NAMALWA (cell line): ENCODE measurements around the gene ERVMER34-1.
A peak's percentile ranks its signal among the peaks of the same experiment; 100 is the strongest.

Experiments used
- DNase-seq: peaks from one replicate; pipeline ENCODE4 v3.0.0-alpha.2; 2015; ENCODE audit warnings: low spot score

Gene ERVMER34-1

DNA sequence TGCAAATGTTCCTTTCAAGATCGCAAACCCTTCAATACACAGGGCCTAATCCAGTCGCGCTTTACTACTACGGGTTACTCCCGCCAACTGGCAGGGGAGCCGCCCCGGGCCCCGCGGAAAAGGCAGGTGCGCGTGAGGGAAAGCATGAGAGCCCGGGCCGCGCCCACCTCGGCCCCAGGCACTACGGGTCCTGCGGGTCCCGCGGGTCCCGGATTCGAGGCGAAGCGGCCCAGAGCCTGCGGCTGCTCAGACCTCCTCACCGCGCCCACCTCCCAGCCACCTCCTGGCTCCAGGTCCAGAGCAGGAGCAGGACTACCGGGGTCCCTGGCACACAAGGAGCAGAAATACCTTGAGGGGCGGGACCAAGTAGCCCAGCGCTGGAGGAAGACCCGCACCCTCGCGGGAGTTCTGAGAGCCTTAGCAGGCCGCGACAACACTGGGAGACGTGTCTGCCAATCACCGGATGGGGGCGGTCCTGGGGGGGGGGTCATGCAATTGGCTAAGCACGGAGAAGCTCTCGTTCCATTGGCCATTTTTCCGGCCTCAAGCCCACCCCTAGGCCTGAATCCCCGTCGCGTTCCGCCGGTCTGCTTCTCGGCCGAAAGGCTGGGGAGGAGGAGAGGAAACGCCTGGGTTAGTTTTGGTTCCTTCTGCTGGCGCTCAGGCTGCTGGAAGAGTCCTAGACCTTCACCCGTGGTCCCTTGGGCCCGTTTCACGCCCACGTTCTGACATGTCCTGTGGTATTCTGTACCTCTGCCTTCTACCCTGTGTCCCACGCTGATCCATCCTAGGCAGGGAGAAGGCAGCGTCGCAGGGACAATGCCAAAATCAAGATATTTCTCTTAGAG lies 29.0 kb downstream of the ERVMER34-1 start:
- DNase-seq, result peak; percentile 97

DNA sequence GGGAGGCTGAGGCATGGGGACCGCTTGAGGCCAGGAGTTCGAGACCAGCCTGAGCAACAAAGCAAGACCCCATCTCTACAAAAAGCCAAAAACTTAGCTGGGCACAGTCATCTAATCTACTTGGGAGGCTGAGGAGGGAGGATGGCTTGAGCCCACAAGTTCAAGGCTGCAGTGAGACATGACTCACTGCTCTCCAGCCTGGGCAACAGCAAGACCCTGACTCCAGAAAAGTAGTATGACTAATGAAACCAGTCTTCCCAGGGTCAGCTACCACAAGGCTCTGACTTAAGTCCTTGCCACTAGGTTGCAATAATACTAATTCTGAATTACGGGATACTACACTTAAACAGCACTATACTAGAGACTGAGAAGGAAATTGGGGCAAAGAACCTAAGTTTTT lies 33.1 kb downstream of the ERVMER34-1 start:
- DNase-seq, result no peak

DNA sequence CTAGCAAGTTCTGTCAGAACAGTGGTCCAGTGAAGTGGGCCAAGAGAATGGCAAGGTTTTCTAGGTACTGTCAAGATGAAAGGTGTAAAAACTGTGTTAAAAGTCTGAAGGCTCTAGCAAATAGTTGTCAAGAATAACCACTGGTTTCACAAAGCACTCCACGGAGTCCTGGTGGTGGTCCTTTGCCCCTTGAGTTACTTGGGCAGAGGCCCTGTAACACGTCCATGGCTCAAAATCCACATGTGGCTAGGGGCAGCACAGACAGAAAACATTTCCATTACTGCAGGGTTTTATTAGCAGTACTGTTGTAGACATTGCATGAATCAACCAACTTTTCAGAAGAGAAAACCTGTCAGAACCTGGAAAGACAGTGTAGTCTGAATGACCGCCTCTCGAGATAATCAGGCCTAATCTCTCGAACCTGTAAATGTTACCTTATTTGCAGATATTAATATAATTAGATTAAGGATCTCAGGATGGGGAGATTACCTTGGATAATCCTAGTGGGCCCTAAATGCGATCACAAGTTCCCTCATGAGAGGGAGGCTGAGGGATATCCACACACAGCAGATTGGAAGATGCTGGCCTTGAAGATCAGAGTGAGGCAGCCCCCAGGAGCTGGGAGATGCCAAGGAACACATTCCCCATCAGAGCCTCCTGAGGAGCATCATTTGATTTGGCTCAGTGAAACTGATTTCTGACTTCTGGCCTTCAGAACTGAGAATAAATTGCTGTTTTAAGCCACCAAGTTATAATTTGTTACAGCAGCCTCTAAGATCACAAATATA lies 34.7 kb downstream of the ERVMER34-1 start:
- DNase-seq, result no peak

DNA sequence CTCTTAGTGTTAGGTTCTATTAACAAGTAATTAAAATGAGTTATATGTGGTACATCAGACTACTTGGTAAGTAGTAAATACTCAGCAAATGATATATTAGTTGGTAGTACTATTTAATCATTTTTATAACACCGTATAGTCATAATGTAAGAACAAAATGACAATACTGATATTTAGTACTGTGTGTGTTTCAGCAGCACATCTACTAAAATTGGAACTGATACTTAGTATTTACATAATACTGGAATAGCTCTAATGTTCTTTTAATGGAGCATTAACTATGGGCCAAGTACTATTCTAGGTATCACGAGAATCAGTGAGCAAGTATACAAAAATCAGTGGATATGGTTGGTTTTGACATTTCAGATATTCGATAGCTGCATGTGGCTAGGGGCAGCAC lies 35.3 kb downstream of the ERVMER34-1 start:
- no peak for DNase-seq

DNA sequence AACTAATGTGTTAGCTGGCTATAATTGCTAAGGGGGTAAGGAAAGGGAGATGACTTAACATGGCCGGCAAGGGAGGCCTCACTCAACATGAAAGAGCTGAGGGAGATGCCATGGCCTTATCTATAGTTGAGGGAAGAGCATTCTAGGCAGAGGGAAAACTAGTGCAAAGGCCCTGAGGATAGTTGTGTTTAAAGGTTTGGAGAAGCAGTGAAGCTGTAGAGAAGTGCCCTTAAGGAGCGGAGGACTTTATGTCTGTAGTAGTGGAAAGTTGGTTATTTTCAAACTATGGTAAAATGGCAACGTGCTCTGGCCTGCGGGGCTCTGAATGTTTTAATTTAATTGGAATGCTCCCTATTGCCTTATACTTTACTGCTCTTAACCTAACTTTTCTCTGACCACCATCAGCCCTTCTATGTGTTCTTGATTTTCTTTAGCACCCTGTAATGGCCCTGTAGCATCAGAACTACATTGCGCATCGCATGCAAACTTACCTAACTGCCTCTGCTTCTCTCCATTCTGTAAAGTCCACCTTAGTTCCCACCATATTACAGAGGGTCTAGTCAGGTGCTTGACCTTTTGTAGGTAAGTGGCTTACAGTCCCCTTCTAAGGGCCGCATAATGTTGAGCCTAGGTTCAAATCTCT lies 35.8 kb downstream of the ERVMER34-1 start:
- DNase-seq, result no peak

DNA sequence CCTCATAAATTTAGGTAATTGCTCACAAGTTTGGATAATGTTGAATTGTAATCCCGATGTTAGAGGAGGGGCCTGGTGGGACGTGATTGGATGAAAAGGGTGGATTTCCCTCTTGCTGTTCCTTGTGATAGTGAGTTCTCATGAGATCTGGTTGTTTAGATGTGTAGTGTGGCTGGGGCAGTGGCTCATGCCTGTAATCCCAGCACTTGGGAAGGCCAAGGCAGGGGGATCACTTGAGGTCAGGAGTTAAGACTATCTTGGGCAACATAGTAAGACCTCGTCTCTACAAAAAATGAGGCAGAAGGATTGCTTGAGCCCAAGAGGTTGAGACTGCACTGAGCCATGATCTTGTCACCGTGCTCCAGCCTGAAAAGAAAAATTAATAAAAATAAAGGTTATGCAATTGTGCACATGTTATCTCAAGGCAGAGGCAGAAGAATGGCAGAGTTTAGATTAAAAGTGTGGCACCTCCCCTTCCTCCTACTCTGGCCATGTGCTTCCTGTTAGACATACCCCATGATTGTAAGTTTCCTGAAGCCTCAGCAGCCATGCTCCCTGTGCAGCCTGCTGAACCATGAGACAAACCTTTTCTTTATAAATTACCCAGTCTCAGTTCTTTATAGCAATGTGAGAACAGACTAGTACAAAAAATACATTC lies 36.5 kb downstream of the ERVMER34-1 start:
- no peak for DNase-seq

DNA sequence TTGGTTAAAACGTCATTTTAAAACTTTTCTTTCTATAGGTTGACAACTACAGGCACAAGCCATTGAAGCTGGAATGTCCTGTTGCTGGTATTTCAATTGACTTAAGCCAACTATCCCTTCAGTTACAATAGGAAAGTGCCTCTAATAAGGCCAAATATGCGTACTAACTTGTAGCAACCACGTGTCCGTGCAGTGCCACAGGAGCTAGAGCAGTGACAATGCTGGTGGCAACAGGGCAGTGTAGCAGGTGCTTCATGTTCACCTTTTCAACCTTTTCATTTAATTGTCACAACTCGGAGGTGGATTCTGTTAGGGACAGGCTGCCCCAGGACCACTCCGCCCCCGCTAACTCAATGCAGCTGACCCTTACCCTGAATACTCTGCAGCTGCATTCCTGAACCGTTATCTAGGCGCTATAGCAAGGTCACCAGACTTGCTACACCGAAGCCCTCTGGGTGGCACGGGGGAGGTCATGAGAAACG lies 37.7 kb downstream of the ERVMER34-1 start:
- no peak for DNase-seq

DNA sequence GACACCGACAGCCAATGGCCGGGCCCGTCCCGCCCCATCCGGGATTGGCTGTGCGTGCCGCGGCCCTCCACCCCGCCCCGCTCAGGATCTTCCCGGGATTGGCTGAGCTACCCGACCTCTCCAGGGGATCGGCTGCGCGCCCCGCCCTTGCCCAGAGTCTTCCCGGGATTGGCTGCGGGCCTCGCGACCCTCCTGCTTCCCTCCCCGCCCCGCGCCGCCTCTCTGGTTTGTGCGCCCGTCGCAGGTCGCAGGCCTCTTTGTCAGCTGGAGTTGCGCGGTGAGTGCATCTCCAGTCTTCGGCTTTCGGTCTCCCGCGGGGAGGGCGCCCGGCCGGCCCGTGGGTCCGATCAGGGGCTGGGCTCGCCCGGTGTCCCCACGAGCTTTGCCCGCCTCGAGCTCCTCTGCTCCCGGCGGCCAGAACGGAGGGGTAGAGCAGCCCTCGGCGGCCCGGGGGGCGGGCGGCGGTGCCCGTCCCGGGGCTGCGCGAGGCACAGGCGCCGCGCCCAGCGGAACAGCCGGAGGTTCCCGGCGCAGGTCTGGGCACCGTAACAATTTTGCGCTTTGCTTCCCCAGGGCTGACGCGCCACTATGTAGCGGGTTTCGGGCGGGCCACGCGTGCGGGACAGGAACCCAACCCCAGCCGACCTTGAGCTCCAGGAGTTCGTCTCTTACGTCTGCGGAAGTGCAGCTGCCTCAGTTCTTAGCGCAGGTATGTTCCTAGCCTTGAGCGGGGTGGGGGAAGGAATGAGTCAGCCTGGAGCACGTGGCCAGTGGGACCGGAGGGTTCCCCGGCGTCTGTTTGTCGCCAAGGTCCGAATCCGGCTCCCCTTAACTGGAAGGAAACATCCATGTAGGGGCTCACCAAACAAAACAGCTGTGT lies 38.7 kb downstream of the ERVMER34-1 start:
- peak; percentile 96 for DNase-seq

DNA sequence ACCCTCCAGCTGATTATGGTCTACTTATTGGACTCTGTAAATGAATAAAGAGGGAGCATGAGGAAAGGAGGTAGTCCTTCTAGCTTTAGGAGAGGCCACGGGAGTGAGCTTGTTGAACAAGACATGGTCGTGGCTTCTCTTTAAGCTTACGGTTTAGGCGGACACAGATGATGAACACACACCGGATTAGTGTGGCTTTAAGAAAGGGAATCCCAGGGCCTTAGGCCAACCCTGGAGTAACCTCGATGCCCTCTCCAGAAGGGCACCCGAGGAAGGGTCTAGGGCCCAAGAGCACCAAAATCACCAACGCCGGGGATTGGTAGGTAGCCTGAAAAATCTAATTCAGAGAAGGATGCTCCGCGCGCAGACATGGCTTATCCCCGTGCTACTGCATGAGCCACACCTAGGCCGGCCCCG lies 39.4 kb downstream of the ERVMER34-1 start:
- no peak for DNase-seq

DNA sequence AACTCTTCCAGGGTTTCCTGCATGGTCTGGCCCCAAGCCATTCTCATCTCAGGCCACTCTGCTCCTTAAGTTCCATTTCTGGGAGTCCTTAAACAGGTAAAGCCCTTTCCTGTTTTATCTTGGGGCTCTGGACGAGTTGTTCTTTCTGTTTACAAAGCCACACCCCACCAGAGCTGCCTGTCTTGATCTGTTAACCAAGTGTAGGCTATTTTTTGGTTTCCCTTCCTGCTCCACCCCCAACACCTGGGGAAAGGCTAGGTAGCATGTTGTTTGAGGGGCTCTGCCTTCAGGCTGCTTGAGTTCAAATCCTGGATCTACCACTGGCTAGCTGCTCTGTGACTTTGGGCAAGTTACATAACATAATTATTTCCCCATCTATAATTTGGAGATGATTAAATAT lies 40.0 kb downstream of the ERVMER34-1 start:
- no peak for DNase-seq

DNA sequence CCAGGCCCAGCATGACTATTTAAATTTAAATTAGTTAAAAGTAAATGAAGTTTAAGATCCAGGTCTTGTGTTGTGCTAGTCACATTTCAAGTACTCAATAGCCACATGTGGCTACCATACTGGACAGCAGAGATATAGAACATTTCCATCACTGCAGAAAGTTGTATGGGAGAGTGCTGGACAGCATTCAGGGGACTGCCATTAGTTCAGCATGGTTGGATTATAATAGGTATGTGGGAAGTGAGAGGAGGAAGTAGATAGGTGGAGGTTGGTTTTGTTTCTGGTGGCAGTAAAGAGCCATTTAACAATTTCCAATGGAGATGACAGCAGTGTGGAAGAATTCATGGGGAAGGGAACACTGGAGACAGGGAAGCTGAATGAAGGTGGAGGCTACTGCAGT lies 42.1 kb downstream of the ERVMER34-1 start:
- DNase-seq, result no peak

DNA sequence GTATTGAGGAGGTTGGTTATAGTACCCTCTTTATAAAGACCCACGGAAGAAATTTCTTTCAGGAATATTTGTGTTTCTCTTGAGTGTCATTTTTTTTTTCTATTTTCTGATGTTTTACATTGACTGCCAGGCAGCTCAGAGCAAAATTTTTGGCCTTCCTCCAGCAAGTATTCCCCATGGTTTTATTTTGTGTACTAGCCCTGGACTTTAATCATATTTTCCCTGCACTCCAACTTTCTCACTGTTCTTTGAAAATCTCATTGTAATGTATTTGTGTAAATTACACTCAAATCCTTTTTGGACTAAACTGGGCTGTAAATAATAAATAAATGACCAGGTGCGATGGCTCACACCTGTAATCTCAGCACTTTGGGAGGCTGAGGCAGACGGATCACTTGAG lies 46.6 kb downstream of the ERVMER34-1 start:
- DNase-seq, result no peak

DNA sequence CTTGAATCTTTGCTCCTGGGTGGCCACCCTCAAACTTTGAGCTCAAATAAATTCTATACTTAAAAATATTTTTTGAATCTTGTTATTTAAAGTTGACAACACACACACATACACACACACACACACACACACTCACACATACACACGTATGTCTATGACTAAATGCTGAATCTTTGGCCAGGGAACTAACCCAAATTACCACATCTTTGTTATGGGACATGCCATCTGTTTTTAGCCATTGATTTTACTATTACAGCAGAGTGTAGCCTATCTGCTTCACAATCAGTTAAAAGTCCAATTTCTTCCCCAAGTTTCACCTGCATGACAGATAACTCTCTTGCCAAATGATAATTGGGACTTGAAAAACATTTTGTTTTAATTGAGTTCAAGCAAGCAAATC lies 47.1 kb downstream of the ERVMER34-1 start:
- no peak for DNase-seq

DNA sequence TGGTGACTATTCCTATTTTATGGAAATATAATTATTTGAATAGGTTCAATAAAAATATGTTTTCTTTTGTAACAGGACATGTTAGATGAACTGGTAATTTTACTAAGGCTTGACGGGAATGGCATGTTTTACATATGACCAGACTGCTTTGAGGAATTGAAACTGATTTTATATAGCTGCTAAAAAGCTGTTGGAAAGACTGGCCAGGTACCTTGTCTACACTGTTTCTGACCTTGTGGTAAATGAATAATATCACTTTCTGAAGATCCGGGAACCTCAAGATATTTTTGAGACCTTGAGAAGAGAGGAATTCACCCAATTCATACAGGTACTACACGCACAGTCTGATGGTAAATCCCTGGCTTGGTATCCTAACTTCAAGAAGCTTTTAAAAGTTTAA lies 50.0 kb downstream of the ERVMER34-1 start:
- DNase-seq, result peak; percentile 49

DNA sequence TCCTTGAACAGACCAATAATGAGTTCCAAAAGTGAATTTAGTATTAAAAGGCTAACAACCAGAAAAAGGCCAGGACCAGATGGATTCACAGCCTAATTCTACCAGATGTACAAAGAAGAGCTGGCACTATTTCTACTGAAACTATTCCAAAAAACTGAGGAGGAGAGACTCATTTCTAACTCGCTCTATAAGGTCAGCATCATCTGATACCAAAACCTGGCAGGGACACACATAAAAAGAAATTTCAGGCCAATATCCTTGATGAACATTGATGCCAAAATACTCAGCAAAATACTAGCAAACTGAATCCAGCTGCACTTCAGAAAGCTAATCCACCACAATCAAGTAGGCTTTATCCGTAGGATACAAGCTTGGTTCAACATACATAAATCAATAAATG lies 56.3 kb downstream of the ERVMER34-1 start:
- no peak for DNase-seq

DNA sequence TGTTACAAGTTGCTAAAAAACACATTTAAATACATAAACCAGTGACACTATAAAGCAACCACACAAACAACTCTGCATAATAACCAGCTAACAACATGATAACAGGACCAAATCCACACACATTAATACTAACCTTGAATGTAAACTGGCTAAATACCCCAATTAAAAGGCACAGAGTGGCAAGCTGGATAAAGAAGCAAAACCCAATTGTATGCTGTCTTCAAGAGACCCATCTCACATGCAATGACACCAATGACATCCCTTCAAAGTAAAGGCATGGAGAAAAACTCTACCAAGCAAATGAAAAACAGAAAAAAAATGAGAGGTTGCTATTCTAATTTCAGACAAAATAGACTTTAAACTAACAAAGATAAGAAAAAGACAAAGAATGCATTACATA lies 57.7 kb downstream of the ERVMER34-1 start:
- no peak for DNase-seq
